Vein endothelial cell (primary cell): ENCODE measurements around the gene IL25. TPM values are rescaled to one million over a fixed set of nuclear protein-coding genes. Genes with fewer than 3 reads are reported as not detected.

Experiments
- small RNA-seq: library from RNA; depleted of rRNA; stranded (forward); fragments of <200 nt; gene quantifications from one replicate; pipeline ENCODE3, GENCODE V24; 2012
- total RNA-seq: library from RNA; depleted of rRNA; stranded (reverse); fragments of >200 nt; gene quantifications from 2 replicates; pipeline ENCODE4 v1.2.3, GENCODE V29; 2012

IL25 gene
- not detected in 2 replicates for total RNA-seq

DNA sequence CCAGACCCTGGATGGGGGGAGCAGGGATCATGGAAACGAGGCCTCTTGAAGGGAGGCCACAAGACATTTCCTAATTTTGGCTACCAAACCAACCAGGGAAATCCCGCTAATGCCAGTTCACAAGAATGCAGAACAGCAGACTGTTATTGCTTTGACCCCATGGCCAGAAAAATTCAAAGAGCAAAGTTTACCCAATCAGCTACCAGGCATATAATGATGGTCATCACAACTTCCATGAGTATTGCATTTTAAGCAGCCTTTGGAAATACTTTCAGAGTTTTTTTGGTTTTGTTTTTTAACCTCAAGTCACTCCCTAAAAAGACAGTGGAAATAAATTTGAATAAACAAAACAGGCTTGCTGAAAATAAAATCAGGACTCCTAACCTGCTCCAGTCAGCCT lies at the start of gene IL25:
IL25 (plus strand) TSS at position 301 of the 400 bp plus-strand sequence.

DNA sequence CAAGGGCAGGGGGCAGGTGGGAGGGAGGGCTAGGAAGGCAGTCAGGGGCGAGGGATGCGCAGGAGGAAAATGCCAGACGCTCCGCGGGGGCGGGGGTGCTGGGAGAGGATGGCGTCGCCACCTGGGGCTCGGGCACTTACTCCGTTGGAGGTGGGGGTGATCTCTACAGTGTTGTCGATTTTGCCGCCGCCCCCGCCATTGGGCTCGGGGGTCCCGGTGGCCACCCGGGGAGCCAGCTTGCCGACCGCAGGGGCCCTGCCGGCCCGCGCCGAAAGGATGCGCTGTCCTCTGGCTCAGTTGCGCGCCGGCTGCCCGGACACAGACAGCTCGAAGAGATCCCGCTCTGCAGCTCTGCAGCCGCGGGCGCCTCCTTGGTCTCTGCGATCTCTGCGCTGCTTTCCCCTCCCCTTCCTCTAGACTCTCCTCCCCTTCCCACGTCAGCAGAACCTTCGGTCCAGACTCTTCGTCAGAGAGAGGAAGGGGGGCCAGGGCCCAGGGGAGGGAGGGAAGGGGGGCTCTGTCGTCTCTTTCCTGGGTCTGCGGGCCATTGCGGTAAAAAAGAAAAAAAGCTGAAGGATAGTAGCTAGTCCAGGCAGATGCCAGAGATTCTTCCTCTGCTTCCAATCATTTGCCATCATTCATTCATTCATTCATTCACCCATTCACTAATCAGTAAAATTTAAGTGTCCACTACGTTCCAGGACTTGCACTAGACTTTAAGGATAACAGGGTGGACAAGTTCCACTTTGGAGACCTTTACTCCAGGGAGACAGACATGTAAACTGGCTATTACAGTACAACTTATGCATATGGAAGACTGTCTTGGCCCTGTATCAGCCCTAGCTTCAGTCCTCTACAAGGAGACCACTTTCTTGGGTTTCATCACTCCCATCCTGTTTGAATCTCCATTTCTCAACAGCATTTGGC lies 19.8 kb upstream of the IL25 start, which contains the start of gene SLC22A17:
SLC22A17 (minus strand) TSS at position 382 of the 927 bp plus-strand sequence.

DNA sequence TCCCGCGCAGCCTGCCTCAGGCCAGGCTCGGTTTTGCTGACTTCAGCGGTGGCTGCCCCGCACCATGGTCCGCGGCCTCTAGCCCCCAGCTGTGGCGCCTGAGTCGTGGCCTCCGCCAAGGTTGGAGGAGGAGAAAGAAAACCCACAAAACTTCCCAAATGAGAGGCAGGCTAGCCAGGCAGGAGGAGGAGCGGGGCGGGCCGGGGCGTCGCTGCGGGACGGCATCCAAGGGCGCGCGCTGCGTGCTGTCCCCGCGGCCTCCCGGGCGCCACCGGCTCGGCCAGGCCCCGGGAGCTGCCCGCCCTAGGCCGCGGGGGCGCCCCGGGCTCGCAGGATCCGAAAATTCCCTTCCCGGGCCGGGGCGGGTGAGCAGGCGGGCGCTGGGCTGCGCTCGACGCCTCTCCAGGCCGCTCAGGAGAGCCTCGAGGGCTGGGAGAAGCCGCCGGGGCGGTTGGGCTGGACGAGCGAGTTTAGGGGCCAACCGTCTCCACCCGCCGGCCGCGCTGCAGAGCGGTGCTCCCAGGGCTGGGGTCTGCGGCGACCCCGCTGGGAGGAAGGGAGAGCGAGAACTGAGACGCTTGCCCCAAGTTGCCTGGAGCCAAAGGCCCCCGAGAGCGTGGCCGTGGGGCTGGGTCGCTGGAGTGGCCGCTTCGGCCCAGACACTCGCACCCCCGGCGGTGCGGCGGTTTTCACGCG lies 7.4 kb upstream of the IL25 start, which contains the start of gene EFS:
EFS (minus strand) TSS at position 137 of the 696 bp plus-strand sequence. CDS start 147 bp downstream, outside the sequence.

DNA sequence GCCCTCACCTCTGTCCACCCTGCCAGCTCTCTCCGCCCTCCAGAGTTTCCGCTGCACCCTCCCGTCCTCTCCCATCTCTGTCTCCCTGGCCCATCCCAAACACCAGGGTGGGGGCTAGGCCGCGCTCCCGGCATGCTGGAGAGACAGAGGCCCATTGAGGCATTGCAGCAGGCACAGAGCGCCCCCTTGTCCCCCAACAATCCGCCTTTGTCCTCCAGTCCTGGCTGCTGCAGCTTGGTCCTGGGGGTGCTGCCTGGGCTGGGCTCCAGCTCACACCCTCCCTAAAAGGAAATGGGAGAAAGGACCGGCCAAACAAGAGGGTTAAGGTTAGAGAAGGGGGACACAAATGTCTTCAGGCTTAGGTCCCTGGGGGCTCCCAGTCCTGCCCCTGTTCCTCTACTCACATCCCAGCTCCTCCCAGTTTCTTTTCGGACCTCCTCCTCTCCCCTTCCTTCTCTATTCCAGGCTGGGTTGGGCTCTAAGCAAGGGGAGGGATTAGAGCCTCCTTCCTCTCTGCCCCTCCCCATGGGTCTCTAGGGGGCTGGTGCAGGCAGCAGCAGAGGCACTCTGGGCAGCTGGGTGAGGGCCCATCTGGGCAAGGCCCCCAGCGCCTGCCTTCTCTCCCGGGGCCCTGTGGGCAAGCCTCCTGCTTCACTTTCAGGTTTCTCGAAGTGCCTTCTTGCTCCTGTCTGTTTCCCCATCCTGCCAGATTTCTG lies 4.0 kb downstream of the IL25 start, which contains the start of gene CMTM5:
CMTM5 (plus strand) TSS at position 565 of the 716 bp plus-strand sequence. CDS start 206 bp downstream, outside the sequence.

DNA sequence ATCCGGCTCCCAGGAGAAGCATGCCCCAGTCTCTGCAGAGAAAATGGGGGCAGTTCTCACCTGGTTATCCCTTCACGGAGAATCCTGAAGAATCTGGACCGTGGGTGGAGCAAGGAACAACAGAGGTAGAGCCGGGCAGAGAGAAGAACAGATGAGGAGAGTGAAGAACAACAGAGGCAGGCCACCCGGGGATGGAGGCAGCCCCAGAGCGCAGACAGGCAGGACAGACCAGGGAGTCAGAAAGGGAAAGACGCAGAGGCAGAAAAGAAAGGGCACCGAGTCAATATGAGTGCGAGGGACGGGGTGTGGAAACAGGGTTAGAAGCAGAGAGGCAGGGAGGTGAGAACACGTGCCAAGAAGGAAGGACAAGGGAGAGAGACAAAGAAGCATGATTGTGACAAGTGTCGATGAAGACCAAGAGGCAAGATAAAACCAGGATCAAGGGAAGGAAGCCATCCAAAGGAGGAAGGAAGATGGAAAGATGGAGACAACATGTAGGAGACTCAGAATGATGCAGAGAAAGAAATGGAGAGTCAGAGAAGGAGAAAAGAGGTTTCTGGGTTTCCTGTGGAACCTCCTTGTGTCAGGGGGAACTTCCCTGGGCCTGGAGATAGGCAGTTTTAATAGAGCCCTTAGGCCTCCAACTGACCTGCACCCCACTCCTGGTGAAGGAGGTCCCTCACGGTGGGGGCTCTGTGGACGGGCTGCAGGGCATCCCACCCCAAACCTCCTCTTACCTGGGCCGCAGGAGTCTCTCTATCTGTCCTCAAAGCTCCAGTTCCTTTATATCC lies 35.1 kb downstream of the IL25 start, which contains the start of gene MYH6:
MYH6 (minus strand) TSS at position 758 of the 791 bp plus-strand sequence. CDS start 1,050 bp downstream, outside the sequence.

Small RNAs within 50 kb of the gene (small RNA-seq; reads per million reads assigned to genes)
- gene MIR208A (not detected), gene MIR208B (not detected)

Other genes starting within 250 kb of the IL25 start
- gene SLC7A8, start 189.1 kb upstream of the IL25 start, total RNA-seq, result 0.19 and 0.33 TPM in 2 replicates
- not detected in 2 replicates for gene RNF212B, start 134.9 kb upstream of the IL25 start, total RNA-seq
- gene HOMEZ, start 86.7 kb upstream of the IL25 start, total RNA-seq, result 9.5 TPM in 2 replicates
- 5.3 and 5.6 TPM in 2 replicates for gene PPP1R3E, start 70.0 kb upstream of the IL25 start, total RNA-seq
- 18.3 and 24.6 TPM in 2 replicates for gene BCL2L2, start 66.0 kb upstream of the IL25 start, total RNA-seq
- gene PABPN1, start 51.4 kb upstream of the IL25 start, total RNA-seq, result 54.5 and 74.8 TPM in 2 replicates
- gene SLC22A17, start 19.9 kb upstream of the IL25 start, total RNA-seq, result 0.76 and 1.6 TPM in 2 replicates
- gene EFS, start 7.6 kb upstream of the IL25 start, total RNA-seq, result not detected in 2 replicates
- gene CMTM5, start 4.2 kb downstream of the IL25 start, total RNA-seq, result not detected in 2 replicates
- not detected in 2 replicates for gene MYH6, start 35.5 kb downstream of the IL25 start, total RNA-seq
- not detected in 2 replicates for gene MYH7, start 62.9 kb downstream of the IL25 start, total RNA-seq
- 29.4 and 42.5 TPM in 2 replicates for gene NGDN, start 96.9 kb downstream of the IL25 start, total RNA-seq
- gene ZFHX2, start 179.0 kb downstream of the IL25 start, total RNA-seq, result 0.57 and 0.65 TPM in 2 replicates
- 14.6 and 19.9 TPM in 2 replicates for gene THTPA, start 183.5 kb downstream of the IL25 start, total RNA-seq
- gene AP1G2, start 195.0 kb downstream of the IL25 start, total RNA-seq, result 18.6 and 19.6 TPM in 2 replicates
- gene JPH4, start 206.0 kb downstream of the IL25 start, total RNA-seq, result not detected in 2 replicates